K562 (cell line): ENCODE measurements around the gene PPRC1. TPM values are rescaled to one million over a fixed set of nuclear protein-coding genes. Genes with fewer than 3 reads are reported as not detected.

Source experiments
- CTCF ChIP-seq, 3 experiments: IDR thresholded peaks in 2 of 3; conservative IDR thresholded peaks in 1 of 3; 2 replicates each; pipeline ENCODE4 v1.5.1; 2011 to 2012; ENCODE audit warnings: low read length in 3 of 3, mild to moderate bottlenecking in 3 of 3, control low read depth in 2 of 3, improper control_type of control experiment in 1 of 3, inconsistent platforms in 1 of 3, low read depth in 1 of 3, mixed read lengths in 1 of 3, moderate library complexity in 1 of 3; ENCODE audit not compliant: insufficient read depth in 2 of 3
- RBFOX2 ChIP-seq: fragments of 200-400 bp; formaldehyde crosslinking; IDR thresholded peaks from 2 replicates; pipeline ENCODE4 v1.6.1; 2017; ENCODE audit warnings: low read depth, mild to moderate bottlenecking, low read length, moderate library complexity
- TCF7 ChIP-seq: sonication (generic); IDR thresholded peaks from 2 replicates; pipeline ENCODE4 v1.6.1; 2016; ENCODE audit warnings: antibody characterized with exemption, borderline replicate concordance
- ZBTB7A ChIP-seq: IDR thresholded peaks from 2 replicates; pipeline ENCODE4 v1.6.1; 2011; ENCODE audit warnings: low read depth, mild to moderate bottlenecking, low read length, moderate library complexity, borderline replicate concordance; ENCODE audit not compliant: control insufficient read depth
- ZNF586 ChIP-seq: fragments of 450-650 bp; formaldehyde crosslinking; conservative IDR thresholded peaks from 2 replicates; pipeline ENCODE4 v1.4.0; 2020; ENCODE audit warnings: mild to moderate bottlenecking, moderate library complexity
- polyA plus RNA-seq, 8 experiments: library from polyadenylated mRNA; depleted of rRNA in 4 of 8; stranded (reverse) in 5 of 8; unstranded in 3 of 8; fragments of >200 nt; fragmentation: Nextera tagmentation in 2 of 8; fragmentation: Illumina TruSeq in 1 of 8; extraction: Ambion mirVana in 2 of 8; extraction: Trizol in 1 of 8; gene quantifications; 2 replicates each; pipeline versions ENCODE4 v1.2.1 to v1.2.3, GENCODE V29; 2011 to 2014; ENCODE audit warnings: inconsistent platforms in 1 of 8, missing spikeins in 1 of 8
- total RNA-seq, 7 experiments: library from RNA; depleted of rRNA in 6 of 7; stranded (reverse); fragments of >200 nt in 6 of 7; fragmentation: Illumina TruSeq in 2 of 7; extraction: Trizol in 2 of 7; gene quantifications; 2 replicates each; pipeline versions ENCODE4 v1.2.1 to v1.2.3, GENCODE V29; 2011 to 2021; ENCODE audit warnings: low replicate concordance in 1 of 7
- TF ChIP-seq, protein P1 (sequence below): fragments of 250-450 bp; sonication (Bioruptor Pico); IDR thresholded peaks from 2 replicates; pipeline ENCODE4 v1.9.0; 2021; ENCODE audit warnings: mild to moderate bottlenecking, inconsistent platforms
- TF ChIP-seq, protein P2 (sequence below): fragments of 250-450 bp; sonication (Bioruptor Pico); IDR thresholded peaks from 2 replicates; pipeline ENCODE4 v1.4.0; 2020

The PPRC1 gene
- total and polyA plus RNA-seq, 9 of the 15 experiments (the other 6 are each of a cell fraction or from before 2014, with no cell fraction given) = 8.5 to 47.1 (median 16.2) TPM

DNA sequence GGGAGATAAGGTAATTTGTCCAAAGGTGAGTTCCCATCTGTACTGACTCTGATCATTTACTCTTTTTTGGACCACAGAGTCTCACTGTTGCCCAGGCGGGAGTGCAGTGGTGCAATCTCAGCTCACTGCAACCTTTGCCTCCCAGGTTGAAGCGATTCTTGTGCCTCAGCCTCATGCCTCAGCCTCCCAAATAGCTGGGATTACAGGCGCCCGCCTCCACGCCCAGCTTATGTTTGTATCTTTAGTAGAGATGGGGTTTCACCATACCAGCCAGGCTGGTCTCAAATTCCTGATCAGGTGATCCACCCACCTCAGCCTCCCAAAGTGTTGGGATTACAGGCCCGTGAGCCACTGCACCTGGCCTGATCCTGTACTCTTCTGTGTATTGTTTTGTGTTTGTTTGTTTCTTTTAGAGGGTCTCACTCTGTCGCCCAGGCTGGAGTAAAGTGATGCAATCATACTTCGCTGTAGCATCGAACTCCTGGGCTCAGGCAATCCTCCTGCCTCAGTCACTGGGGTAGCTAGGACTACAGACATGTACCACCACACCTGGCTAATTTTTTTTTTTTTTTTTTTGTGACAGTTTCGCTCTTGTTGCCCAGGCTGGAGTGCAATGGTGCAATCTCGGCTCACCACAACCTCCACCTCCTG, 21.8 kb downstream of the PPRC1 start (continued):
- TF ChIP-seq CTCF (IDR thresholded peaks at IDR 0.05 in 2 of 3, conservative IDR thresholded peaks at IDR 0.05 in 1 of 3; ENCODE audit: insufficient read depth in 2 of 3, low read depth in 1 of 3, low read length in 3 of 3) (no peak), ZBTB7A (no peak), ZNF586 (CRISPR knock-in tag) (no peak), TCF7 (no peak), RBFOX2 (peak; percentile 38; the same call in 1 of the 2 replicates)
- TF ChIP-seq, protein P1, sequence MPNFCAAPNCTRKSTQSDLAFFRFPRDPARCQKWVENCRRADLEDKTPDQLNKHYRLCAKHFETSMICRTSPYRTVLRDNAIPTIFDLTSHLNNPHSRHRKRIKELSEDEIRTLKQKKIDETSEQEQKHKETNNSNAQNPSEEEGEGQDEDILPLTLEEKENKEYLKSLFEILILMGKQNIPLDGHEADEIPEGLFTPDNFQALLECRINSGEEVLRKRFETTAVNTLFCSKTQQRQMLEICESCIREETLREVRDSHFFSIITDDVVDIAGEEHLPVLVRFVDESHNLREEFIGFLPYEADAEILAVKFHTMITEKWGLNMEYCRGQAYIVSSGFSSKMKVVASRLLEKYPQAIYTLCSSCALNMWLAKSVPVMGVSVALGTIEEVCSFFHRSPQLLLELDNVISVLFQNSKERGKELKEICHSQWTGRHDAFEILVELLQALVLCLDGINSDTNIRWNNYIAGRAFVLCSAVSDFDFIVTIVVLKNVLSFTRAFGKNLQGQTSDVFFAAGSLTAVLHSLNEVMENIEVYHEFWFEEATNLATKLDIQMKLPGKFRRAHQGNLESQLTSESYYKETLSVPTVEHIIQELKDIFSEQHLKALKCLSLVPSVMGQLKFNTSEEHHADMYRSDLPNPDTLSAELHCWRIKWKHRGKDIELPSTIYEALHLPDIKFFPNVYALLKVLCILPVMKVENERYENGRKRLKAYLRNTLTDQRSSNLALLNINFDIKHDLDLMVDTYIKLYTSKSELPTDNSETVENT (CRISPR knock-in tag) = no peak
- TF ChIP-seq, protein P2, sequence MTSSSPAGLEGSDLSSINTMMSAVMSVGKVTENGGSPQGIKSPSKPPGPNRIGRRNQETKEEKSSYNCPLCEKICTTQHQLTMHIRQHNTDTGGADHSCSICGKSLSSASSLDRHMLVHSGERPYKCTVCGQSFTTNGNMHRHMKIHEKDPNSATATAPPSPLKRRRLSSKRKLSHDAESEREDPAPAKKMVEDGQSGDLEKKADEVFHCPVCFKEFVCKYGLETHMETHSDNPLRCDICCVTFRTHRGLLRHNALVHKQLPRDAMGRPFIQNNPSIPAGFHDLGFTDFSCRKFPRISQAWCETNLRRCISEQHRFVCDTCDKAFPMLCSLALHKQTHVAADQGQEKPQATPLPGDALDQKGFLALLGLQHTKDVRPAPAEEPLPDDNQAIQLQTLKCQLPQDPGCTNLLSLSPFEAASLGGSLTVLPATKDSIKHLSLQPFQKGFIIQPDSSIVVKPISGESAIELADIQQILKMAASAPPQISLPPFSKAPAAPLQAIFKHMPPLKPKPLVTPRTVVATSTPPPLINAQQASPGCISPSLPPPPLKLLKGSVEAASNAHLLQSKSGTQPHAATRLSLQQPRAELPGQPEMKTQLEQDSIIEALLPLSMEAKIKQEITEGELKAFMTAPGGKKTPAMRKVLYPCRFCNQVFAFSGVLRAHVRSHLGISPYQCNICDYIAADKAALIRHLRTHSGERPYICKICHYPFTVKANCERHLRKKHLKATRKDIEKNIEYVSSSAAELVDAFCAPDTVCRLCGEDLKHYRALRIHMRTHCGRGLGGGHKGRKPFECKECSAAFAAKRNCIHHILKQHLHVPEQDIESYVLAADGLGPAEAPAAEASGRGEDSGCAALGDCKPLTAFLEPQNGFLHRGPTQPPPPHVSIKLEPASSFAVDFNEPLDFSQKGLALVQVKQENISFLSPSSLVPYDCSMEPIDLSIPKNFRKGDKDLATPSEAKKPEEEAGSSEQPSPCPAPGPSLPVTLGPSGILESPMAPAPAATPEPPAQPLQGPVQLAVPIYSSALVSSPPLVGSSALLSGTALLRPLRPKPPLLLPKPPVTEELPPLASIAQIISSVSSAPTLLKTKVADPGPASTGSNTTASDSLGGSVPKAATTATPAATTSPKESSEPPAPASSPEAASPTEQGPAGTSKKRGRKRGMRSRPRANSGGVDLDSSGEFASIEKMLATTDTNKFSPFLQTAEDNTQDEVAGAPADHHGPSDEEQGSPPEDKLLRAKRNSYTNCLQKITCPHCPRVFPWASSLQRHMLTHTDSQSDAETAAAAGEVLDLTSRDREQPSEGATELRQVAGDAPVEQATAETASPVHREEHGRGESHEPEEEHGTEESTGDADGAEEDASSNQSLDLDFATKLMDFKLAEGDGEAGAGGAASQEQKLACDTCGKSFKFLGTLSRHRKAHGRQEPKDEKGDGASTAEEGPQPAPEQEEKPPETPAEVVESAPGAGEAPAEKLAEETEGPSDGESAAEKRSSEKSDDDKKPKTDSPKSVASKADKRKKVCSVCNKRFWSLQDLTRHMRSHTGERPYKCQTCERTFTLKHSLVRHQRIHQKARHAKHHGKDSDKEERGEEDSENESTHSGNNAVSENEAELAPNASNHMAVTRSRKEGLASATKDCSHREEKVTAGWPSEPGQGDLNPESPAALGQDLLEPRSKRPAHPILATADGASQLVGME (CRISPR knock-in tag) = no peak
- TF ChIP-seq, all 486 proteins: peak for 3
